ENCODE measurements around the gene KCNA10. TPM values are rescaled to one million over a fixed set of nuclear protein-coding genes. Genes with fewer than 3 reads are reported as not detected.

The KCNA10 gene
- total RNA-seq, 1 donor from 2014 or later, result not detected

DNA sequence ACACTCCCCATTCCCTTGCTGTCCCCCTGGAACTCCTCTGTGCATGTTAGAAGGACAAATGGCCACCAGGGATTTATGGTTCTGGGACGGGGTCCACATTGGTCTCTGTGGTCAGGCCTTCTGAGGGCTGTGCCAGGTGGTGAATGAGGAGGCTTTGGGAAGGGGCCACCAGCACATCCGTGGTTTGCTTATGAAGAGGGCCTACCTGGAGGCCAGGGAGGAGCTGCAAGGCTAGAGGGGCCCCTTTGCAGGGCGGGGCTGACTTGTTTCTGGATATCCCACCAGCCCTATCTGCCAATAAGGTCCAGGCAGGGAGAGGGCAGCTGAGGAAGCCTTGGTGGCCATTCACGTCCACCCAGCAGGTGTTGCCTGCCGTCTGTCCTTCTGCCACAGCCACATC lies 24.9 kb downstream of the KCNA10 start:
- no peak for DNase-seq (ENCODE audit: low read depth)
- TF ChIP-seq, protein P1, sequence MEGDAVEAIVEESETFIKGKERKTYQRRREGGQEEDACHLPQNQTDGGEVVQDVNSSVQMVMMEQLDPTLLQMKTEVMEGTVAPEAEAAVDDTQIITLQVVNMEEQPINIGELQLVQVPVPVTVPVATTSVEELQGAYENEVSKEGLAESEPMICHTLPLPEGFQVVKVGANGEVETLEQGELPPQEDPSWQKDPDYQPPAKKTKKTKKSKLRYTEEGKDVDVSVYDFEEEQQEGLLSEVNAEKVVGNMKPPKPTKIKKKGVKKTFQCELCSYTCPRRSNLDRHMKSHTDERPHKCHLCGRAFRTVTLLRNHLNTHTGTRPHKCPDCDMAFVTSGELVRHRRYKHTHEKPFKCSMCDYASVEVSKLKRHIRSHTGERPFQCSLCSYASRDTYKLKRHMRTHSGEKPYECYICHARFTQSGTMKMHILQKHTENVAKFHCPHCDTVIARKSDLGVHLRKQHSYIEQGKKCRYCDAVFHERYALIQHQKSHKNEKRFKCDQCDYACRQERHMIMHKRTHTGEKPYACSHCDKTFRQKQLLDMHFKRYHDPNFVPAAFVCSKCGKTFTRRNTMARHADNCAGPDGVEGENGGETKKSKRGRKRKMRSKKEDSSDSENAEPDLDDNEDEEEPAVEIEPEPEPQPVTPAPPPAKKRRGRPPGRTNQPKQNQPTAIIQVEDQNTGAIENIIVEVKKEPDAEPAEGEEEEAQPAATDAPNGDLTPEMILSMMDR (conservative IDR thresholded peaks at IDR 0.05; ENCODE audit: low read depth, low read length), result no peak
- no peak overlapping the region for H3K4me3 ChIP-seq (ENCODE audit: low read depth, low read length)

DNA sequence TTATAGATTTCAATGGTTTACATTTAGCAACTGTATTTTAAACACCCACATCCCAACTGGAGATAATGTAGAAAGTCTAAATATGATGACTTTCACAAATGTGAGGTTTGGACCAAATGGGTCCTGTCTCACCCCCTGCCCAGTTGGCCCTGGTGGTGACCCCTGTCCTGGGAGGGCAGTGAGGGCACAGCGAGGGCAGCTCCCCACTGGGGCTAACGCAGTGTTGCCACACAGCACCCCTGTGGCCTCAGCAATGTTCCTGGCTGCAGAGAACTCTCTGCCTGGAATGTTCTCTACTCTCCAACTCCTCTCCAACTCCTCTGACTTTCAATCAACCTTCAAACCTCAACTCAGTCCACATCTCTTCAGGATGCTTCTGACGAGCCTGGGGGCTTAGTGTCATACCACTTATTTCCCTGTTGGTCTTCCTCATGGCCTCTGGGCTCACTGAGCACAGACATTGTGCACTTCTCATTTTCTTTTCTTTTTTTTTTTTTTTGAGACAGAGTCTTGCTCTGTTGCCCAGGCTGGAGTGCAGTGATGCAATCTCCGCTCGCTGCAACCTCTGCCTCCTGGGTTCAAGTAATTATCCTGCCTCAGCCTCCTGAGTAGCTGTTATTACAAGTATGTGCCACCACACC lies 25.8 kb downstream of the KCNA10 start:
- no peak overlapping the region for H3K4me3 ChIP-seq (ENCODE audit: low read depth, low read length)
- no peak for DNase-seq (ENCODE audit: low read depth)
- TF ChIP-seq, protein P1 (conservative IDR thresholded peaks at IDR 0.05; ENCODE audit: low read depth, low read length), result no peak

DNA sequence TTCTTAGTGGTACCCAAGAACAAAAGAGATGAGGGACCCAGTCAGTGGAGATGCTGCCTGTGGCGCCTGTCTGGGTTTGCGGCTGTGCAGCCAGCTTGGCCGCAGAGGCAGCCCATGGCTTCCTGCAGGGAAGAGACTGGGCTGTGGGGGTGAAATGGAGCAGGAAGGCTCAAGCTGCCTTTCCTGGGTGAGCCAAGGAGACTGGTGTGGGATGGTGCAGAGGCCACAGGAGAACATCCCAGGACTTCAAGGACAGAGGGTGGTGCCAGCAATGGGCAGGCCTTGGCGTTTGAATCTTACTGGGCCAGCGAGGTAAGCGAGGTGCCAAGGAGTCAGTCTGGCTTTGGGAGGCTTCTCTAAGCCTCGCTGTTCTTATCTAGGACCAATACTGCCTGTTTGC lies 26.4 kb downstream of the KCNA10 start:
- no peak overlapping the region for H3K4me3 ChIP-seq (ENCODE audit: low read depth, low read length)
- TF ChIP-seq, protein P1 (conservative IDR thresholded peaks at IDR 0.05; ENCODE audit: low read depth, low read length), result no peak
- DNase-seq (ENCODE audit: low read depth), result no peak

GRCh38 chr1:110490791-110491451 lies 28.1 kb downstream of the KCNA10 start:
- H3K4me3 ChIP-seq (ENCODE audit: low read depth, low read length), result no peak overlapping the region
- DNase-seq (ENCODE audit: low read depth), result no peak
- TF ChIP-seq, protein P1 (conservative IDR thresholded peaks at IDR 0.05; ENCODE audit: low read depth, low read length), result no peak

GRCh38 chr1:110489973-110490542 lies 28.9 kb downstream of the KCNA10 start:
- no peak overlapping the region for H3K4me3 ChIP-seq (ENCODE audit: low read depth, low read length)
- TF ChIP-seq, protein P1 (conservative IDR thresholded peaks at IDR 0.05; ENCODE audit: low read depth, low read length), result no peak
- no peak for DNase-seq (ENCODE audit: low read depth)

GRCh38 chr1:110489406-110489805 lies 29.6 kb downstream of the KCNA10 start:
- DNase-seq (ENCODE audit: low read depth), result no peak
- H3K4me3 ChIP-seq (ENCODE audit: low read depth, low read length), result no peak overlapping the region
- TF ChIP-seq, protein P1 (conservative IDR thresholded peaks at IDR 0.05; ENCODE audit: low read depth, low read length), result no peak

Measured in epithelial cell of proximal tubule (primary cell).